CD4-positive, alpha-beta T cell treated with Interferon gamma for 1 hour (primary cell): ENCODE results near the gene CTPS1.

Experiments
- DNase-seq: peaks from one replicate; pipeline ENCODE4 v3.0.0-alpha.2; 2020

The CTPS1 gene

DNA sequence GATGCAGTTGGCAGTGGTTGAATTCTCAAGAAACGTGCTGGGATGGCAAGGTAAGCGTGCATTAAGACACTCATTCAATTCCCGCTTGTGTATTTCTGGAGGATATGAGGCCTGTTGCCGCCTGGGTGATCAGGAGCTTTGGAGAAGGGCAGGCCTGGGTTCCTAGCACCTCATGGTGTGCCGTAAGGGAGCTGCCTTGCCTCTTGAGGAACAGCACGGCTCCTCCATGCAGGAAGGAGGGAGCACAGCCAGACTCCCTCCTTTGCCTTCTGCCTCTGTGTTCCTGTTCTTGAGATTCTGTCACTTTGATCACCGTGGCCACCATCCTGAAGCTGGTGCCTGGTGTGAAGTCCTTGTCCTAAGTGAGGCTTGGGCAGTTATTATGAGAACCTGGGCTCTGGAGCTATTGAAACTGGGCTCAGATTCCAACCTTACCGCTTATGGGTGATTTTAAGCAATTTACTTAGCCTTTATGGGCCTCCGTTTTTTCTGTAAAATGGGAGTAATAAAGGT is 23.7 kb downstream of the CTPS1 start:
- DNase-seq: no peak

DNA sequence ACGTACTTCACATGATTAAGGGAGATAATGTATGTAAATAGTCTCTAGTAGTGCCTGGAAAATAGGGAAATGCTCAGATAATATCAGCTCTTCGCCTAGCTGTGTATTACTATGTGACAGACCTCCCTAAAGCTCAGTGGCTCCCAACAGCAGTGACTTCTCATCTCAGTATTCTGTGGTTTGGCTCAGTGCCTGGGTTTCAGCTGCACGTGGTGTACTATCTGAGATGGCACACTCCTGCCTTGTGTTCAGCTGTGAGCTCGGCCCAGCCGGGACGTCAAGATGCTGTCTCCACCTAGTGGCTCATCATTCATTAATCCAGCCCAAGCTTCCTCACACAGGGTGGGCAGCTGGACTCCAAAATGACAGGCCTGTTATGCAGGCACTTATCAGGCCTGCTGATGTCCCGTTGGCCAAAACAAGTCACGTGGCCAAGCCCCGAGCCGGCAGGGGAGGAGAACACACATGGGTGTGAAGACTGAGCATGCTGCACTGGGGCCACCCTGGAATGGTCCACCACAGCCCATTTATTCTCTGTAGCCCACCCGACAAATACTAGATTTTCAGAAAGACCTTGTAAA is 24.2 kb downstream of the CTPS1 start:
- peak; percentile 83 for DNase-seq

DNA sequence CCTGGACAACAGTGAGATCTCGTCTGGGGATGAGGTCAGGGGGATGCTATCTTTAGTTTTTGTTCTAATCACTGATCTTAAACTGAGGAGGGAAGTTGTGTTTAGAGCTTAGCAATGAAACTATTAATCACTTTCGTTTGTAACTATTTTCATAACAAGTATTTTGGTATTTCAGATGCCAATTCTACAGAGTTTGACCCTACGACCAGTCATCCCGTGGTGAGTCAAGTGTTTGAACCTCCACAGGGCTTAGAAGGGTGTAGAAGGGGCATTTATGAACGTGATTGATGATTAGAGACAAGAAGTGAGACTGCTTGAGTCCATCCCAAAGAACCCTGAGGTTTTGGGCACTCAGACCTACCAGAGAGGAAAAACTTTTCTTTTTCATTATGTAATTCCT is 26.4 kb downstream of the CTPS1 start:
- no peak for DNase-seq

DNA sequence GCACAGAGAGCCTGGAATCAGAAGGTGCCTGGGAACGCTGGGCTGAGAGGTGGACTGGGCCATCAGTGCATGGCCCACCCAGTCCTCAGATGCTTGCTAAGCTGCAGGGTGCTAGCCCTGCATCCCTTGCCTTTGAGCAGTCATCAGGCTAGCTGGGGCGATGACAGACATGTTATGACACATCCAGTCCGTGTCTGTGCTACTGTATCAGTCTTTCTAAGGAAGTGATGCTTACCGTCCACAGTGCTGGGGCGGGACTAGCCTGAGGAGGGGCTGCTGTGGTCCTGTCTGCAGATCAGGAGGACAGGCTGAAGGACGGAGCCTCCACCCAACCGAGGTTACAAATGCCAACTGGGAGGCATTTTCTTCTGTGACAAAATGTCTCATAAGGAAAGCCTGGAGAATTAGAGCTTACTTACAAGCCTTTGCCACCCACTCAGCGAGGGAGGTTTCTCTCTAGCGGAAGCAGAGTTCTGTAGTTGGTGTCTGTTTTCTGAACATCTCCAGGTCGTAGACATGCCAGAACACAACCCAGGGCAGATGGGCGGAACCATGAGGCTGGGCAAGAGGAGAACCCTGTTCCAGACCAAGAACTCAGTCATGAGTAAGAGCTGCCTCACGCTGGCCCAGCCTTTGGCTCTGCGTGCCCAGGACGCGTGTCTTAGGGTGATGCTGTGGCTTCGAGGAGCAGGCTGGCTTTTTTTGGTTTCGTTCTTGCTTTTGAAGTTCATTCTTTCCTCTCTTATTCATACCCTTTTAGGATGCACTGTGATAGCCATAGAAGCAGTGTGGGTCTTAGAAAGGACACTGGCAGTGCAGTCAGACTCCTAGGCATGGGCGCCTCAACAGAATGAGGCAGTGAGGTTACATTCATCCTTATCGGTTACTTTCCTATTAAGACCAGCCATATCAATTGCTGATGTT is 27.7 kb downstream of the CTPS1 start:
- DNase-seq: no peak

DNA sequence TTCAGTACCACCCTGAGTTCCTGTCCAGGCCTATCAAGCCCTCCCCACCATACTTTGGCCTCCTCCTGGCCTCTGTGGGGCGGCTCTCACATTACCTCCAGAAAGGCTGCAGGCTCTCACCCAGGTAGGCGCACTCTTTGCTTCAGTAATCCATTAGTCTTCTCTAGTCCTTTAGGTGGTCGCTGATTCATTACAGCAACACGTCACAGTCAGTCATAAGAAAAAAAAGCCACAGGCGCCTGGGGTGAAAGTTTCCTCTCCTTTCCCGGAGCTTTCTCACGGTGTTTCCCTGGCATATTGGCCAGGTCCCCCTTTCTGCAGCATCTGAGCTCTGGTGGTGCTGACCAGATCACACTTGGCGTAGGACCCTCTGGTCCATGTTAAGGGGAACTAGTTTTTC is 30.0 kb downstream of the CTPS1 start:
- DNase-seq: no peak

DNA sequence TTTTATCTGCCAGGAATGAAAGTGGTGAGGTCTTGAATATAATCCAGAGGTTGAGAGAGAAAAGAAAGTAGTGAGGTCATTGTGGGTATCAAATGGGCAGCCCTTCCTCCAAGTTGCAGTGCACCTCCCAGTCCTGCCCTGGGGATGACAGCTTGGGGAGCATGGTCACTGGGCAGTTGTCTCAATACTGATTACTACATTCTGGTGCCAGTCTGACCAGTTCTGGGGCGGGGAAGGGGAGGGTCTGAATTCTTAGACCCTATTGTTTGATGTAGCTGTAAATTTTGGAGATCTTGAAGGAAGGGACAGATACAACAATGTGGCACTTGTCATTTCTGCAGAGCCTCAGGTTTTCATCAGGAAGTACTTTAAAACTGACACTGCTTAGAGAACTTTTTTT is 30.8 kb downstream of the CTPS1 start:
- no peak for DNase-seq

DNA sequence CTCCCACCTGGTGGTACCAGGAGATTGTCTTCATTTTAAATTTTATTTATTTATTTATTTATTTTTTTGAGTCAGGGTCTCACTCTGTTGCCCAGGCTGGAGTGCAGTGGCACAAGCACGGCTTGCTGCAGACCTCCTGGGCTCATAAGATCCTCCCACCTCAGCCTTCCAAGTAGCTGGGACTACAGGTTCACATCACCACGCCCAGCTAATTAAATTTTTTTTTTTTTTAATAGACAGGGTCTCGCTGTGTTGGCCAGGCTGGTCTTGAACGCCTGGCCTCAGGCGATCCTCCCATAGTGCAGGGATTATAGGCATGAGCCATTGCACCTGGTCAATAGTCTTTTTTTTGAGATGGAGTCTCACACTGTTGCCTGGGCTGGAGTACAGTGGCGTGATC is 33.5 kb downstream of the CTPS1 start:
- DNase-seq: no peak

DNA sequence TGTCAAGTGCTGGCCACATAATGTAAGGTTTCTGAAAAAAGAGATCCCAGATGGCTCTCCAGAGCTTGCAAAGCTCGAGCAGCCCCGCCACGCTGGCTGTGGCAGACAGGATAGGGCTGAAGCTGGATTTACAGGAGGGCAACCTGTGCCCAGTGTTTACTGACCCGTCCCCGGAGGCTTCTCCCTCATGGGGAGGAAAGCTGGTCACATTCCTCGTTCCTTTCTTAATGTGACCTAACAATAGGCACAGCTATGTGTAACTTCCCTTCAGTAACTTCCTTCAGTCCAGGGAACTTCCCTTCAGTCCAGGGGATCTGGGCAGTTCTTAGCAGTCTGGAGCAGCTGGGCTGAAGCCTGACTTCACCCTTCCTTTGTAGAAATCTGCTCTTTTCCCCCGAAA is 34.3 kb downstream of the CTPS1 start:
- no peak for DNase-seq

DNA sequence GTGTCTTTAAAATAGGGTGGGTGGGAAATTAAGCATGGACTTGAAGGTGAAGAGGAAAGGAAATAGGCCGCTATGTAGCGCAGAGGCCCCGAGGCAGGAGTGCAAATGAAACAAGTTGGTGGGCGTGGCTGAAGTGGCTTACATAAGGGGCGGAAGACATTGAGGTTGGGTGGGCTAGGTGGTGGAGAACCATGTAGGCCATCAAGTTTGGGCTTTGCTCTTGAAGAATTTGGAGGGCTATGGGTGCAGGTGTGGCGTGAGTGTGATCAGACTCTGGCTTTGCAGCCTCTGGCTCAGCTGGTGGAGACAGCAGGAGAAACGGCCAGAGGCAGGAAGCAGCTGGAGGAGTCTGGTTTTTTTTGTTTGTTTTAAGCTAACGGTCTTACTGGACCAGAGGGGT is 35.4 kb downstream of the CTPS1 start:
- DNase-seq: no peak

DNA sequence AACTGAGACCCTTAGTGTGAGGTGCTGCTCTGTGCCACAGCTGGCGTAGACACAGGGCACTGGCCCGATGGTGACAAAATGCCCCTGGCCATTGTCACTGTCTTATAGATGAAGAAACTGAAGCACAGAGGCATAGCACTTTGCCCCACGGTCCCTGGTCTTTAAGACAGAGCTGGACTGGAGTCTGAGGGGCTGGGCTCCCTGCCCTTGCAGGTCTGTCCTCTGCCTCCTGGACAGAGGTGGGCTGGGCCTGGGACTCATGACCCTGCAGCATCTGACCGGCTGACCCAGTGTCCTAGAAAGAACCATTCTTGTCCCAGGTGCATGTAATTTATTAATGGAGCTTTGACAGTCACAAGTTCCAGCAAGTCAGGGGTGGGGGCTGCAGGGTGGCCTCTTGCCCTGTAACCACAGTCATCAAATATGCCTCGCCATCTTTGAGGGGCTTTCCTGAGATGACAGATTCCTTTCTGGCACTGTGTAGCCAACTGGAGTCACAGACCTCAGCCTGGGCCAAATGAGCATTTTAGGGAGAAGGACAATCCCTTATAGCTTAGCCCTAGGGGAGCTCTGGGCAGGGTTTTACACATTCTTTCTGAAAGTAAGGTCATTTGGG is 35.9 kb downstream of the CTPS1 start:
- DNase-seq: no peak

DNA sequence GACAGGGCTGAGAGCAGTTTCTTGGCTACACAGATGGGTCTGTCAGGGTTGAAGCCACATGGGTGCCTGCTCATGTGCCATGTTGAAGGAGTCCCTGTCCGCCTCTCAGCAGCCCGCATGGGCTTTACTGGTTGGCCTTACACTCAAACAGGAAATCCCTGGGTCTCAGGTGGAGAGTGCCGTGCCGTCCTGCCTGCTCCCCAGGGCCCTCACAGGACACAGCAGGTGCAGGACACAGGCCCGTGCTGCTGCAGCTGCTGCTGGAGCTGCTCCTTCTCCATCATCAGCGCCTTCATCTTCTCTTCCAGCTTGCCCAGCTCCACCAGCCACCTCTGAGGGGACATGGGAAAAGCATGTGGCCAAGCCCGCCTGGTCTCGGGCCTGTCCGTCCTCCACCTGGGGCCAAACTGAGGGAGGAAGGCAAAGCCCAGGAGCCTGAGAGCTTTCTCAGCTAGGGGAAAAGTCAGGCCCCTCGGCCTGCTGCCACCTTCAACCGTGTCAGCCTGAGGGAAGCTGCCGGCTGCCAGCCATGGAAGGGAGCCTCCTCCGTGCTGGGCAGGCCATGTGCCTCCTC is 36.5 kb downstream of the CTPS1 start:
- DNase-seq: no peak

DNA sequence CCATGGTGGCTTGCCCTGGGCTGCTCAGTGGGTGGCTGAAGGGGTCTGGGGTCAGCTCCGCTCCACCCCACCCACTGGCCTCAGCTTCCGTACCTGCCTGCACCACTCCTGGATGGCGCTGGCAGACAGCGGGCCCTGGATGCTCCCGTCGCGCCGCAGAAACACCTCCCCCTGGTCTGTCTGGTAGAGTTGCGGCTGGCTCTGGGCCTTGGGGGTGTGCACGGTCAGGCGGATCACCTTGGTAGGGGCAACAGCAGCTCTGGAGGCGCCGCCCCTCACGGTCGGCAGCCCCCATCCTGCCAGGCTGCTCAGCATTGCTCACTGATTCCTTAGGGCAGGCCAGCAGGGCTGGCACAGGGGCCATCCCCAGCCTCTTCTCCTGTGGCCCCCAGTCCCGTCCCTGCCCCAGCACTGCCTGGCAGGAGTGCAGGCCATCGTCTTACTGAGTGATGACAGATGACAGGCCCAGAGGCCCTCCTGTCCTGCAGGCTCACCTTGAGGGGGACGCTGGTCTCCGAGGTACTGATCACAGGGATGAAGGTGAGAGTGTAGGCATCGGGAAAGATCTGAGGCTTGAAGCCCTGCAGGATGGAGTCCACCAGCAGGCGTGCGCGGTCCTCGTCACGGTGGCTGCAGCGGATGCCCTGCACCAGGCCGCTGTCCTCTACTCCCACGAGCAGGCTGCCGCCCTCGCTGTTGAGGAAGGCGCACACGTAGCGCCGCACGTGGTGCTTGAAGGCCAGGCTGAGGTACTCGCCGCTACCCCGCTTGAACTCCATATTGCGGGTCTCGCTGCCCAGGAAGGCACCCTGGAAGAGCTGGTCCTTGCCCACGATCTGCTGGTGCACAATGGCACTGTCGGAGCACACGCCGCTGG is 37.9 kb downstream of the CTPS1 start:
- no peak for DNase-seq

DNA sequence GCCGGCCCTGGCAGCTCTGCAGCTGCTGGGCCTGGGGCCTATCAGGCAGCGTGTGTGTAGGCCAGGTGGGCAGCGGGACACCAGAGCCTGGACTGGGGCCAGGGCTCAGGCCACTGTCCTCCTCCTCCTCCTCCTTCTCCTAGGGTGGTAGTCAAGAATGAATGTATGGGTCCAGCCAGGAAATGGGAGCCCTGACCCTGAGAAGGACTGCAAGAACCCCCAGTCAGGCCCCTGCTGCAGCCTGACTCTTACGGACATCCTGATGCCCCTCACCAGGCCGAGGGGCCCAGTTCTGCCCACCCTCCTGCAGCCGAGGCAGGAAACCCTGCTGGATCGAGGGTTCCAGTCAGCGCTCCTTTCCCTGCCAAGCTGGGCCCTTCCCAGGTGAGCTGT is 38.5 kb downstream of the CTPS1 start:
- no peak for DNase-seq

DNA sequence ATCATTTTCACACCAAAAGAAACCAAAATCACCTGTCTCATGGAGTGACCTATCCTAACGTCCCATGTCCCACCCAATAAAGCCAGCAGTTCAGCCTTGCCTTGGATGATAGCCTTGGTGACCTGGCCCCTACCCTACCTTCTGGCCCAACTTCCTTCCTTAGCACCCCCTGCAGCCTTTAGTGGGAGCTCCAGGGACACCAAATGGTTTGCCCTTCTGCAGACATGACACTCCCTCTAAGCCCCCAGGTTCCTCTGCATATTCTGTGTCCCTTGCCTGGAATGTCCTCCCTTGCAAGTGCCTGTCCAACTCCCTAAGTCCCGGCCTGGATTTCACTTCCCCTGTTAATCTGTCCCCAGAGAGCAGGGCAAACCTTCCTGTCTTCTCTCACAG is 39.9 kb downstream of the CTPS1 start:
- no peak for DNase-seq

DNA sequence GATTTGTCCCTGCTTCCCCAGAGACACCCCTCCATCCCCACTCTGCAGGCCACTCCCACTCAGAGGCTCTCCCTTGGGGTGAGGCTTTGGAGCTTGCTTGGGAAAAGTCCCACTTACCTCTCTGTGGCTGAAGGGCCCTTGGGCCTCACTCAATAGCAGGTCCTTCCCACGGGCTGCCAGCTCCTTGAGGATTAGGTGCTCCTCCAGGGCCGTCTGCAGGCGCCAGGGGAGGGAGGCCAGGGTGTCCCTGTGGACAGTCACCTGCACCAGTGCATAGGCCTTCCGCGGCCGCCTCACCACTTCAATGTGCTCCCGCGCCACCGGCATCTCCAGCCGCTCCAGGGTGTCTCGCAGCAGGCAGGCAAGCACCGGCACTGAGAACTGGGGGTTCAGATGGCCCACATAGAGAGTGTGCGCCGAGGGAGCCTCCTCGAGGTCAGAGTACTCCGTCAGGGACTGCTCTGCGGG is 40.6 kb downstream of the CTPS1 start:
- DNase-seq: no peak

DNA sequence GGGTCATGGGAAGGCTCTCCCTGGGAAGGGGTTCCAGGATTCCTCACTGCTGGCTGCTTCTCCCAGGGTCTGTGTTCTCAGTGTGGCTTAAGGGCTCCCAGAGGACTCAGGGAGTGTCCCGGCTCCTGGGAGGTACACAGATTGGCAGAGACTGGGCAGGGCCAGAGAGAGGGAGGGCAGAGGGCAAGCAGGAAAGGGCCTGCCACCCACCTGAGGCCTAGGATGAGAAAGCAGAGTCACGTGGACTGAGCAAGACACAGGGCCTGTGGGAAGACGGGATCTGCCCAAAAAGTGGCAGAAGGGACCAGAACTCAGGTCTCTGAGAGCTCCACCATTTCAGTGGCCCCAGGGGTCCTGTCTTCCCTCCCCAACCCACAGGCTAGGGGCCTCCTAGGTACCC is 41.2 kb downstream of the CTPS1 start:
- DNase-seq: no peak

DNA sequence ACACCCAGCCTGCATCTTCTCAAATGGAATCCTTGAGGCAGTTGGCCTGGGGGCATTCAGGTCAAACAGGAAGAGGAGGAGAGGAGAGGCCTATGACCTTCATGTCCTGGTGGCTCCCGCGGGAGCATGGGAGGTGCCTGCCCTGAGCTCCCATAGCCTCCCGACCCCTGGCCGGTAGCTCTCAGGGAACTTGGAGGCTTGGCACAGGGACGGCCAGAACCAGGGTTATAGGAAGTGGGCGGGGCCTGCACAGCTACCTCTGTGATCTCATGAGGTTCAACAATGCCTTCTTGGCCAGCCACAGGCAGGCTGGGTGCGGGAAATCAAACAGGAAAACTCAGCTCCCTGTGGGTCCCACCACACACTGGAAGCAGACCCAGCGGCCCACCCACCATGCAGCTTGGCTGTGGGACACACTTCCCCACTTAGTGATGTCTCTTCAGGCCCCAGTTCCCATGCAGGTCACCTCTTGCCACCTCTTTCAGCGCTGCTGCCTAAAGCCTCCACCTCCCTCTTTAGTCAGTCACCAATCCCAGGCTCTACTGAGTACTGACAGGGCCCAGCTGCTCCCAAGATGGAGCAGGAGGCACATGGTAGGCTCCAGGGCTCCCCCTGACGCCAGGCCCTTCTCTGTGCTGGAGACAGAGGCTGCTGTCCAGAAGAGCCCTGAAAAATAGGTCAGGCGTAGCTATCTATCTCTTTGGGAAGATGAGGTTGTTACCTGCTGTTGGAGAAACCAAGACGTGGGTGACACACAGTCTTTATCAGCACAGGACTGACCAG is 42.2 kb downstream of the CTPS1 start, which contains the start of gene SLFNL1:
Gene SLFNL1 (minus strand): TSS at position 200 of the 783 bp plus-strand sequence. CDS start 1,065 bp downstream, outside the sequence.
- DNase-seq: no peak

DNA sequence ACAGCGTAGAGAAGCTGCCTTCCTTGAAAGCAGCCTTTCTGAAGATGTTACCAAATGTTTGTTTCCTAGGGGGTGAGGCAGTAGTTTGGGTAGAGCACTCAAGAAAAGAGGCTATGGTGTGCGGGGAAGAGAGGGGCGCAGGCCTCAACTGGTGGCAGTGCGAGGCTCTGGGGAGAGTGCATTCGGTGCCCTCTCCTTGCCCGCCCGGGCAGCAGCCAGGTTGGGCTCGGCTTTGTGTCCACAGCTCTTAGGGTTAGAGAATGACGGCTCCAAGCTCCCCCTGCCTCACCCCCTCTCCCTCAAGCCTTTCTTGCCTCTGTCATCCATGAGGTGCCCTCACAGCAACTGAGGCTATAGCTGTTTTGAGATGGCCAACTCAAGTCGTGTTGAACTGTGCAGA is 42.9 kb downstream of the CTPS1 start:
- DNase-seq: no peak

DNA sequence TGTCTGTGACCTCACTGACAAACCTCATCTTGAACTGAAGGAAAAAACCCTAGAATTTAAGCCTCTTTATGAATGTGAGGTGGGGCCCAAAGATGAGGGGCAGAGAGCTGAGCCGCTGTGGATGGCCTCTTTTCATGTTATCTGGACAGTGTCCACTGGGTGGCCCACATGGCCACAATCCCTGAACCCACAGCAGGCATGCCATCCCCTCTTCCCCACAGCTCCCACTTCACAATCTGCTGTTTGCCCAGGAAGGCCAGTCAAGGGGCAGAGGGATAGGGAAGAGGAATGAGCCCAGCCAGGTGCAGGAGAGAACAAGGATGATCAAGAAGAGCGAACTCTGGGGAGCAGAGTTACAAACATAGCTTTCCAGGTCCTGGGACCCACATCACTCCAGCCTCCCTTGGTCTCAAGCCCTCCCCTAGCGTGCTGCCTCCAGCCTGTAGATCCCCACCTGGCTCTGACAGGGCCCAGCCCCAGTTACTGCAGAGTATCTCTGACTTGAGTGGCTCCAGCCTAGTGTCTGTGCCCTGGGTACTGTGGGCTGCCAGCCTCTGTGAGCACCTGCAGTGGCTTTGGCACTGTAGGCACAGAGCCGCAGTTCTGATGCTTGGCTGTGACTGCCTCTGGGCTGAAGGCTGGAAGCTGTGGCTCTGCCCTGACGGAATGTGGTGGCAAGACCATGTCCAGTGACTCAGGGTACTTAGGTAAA is 43.9 kb downstream of the CTPS1 start:
- no peak for DNase-seq

DNA sequence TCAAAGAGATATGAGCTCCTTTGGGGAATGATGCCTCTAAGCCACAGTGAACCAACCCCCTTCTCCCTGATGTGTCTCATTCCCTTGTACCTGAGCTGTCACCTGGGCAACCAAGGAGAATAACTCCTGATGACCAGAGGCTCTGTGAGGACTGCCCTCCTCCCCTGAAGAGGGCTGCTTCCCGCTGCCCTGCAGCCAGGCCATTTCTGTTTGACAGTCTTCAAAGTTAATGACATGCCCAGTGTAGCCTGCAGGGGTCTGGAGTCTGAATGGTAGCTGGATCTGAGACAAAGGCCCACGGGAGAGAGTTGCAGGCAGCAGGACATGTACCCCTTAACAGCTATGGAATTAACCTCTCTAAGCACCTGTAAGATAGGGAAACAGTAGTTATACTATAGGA is 45.5 kb downstream of the CTPS1 start:
- DNase-seq: no peak
